ENCODE measurements around the gene ZFP36L2. TPM values are rescaled to one million over a fixed set of nuclear protein-coding genes. Genes with fewer than 3 reads are reported as not detected.

The ZFP36L2 gene
- total and polyA plus RNA-seq, 2 experiments from 2014 or later = 37.9 to 38.4 TPM

- no peak for TF ChIP-seq ETS1 (IDR thresholded peaks at IDR 0.05)
- TF ChIP-seq, protein P1, sequence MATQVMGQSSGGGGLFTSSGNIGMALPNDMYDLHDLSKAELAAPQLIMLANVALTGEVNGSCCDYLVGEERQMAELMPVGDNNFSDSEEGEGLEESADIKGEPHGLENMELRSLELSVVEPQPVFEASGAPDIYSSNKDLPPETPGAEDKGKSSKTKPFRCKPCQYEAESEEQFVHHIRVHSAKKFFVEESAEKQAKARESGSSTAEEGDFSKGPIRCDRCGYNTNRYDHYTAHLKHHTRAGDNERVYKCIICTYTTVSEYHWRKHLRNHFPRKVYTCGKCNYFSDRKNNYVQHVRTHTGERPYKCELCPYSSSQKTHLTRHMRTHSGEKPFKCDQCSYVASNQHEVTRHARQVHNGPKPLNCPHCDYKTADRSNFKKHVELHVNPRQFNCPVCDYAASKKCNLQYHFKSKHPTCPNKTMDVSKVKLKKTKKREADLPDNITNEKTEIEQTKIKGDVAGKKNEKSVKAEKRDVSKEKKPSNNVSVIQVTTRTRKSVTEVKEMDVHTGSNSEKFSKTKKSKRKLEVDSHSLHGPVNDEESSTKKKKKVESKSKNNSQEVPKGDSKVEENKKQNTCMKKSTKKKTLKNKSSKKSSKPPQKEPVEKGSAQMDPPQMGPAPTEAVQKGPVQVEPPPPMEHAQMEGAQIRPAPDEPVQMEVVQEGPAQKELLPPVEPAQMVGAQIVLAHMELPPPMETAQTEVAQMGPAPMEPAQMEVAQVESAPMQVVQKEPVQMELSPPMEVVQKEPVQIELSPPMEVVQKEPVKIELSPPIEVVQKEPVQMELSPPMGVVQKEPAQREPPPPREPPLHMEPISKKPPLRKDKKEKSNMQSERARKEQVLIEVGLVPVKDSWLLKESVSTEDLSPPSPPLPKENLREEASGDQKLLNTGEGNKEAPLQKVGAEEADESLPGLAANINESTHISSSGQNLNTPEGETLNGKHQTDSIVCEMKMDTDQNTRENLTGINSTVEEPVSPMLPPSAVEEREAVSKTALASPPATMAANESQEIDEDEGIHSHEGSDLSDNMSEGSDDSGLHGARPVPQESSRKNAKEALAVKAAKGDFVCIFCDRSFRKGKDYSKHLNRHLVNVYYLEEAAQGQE (IDR thresholded peaks at IDR 0.05; ENCODE audit: unreplicated experiment) = no peak
- TF ChIP-seq EZH2phosphoT487 (IDR thresholded peaks at IDR 0.05; ENCODE audit: unreplicated experiment) = no peak
- TF ChIP-seq ZNF114 (CRISPR knock-in tag; IDR thresholded peaks at IDR 0.05) = no peak
- no peak for TF ChIP-seq ZNF331 (CRISPR knock-in tag; IDR thresholded peaks at IDR 0.05; ENCODE audit: low read depth)
- no peak for TF ChIP-seq JUNB (IDR thresholded peaks at IDR 0.05; ENCODE audit: unreplicated experiment)
- no peak for TF ChIP-seq NANOG (IDR thresholded peaks at IDR 0.05; ENCODE audit: borderline replicate concordance)
- TF ChIP-seq EZH2 (IDR thresholded peaks at IDR 0.05; ENCODE audit: low read depth, unreplicated experiment) = no peak
- TF ChIP-seq STAT1 (IDR thresholded peaks at IDR 0.05; ENCODE audit: unreplicated experiment) = no peak
Observed at GRCh38 chr2:43194121-43194869, 32.1 kb downstream of the ZFP36L2 start (continued).

- H3K4me1 Mint-ChIP-seq = peaks cover 20% of the 10 kb centered on the region
- Histone ChIP-seq H3K79me2 (replicated peaks; ENCODE audit: insufficient read depth) (no peaks in the 10 kb centered on the region), H3K4me1 (ENCODE audit: insufficient read depth) (0 out of 2 replicates have a peak, but pooled peaks cover 3% of the 10 kb centered on the region), H3K27me3 (ENCODE audit: insufficient read depth) (no peaks in the 10 kb centered on the region), H3K4me2 (no peak overlapping the region), H3K36me3 (ENCODE audit: insufficient read depth) (no peaks in the 10 kb centered on the region), H3F3A (replicated peaks; ENCODE audit: low read depth) (no peaks in the 10 kb centered on the region), H2AFZ (no peak overlapping the region), H3K9me2 (ENCODE audit: insufficient read depth) (no peaks in the 10 kb centered on the region), H3K4me3 (no peak overlapping the region), H4K20me1 (replicated peaks; ENCODE audit: insufficient read depth) (no peaks in the 10 kb centered on the region), H3K27ac (ENCODE audit: low read depth) (no peak overlapping the region)
- ATAC-seq (no peak), DNase-seq (ENCODE audit: low spot score) (no peak)
- H3K27me3 Mint-ChIP-seq (ENCODE audit: insufficient read depth, low read depth, poor library complexity) = peaks cover 17% of the 10 kb centered on the region
- H3K4me3 Mint-ChIP-seq = no peak overlapping the region
- H3K27ac Mint-ChIP-seq = no peak overlapping the region
- H3K36me3 Mint-ChIP-seq (ENCODE audit: low read depth) = no peaks in the 10 kb centered on the region; the same call in 2 of the 3 replicates
- no peaks in the 10 kb centered on the region; the same call in 1 of the 3 replicates for H3K9me3 Mint-ChIP-seq
- TF ChIP-seq ZNF114 (CRISPR knock-in tag; IDR thresholded peaks at IDR 0.05) (no peak), JUNB (IDR thresholded peaks at IDR 0.05; ENCODE audit: unreplicated experiment) (no peak), CTCF (conservative IDR thresholded peaks at IDR 0.05; ENCODE audit: low read depth in 2 of 2) (no peak), NANOG (IDR thresholded peaks at IDR 0.05; ENCODE audit: borderline replicate concordance) (no peak), EZH2phosphoT487 (IDR thresholded peaks at IDR 0.05; ENCODE audit: unreplicated experiment) (no peak)
- TF ChIP-seq, protein P1 (IDR thresholded peaks at IDR 0.05; ENCODE audit: unreplicated experiment) = no peak
Observed at GRCh38 chr2:43193652-43194120, 32.7 kb downstream of the ZFP36L2 start.

Measured in GM23338 (cell line).